HEK293 (cell line): ENCODE data around the gene PIP5K1B.

ENCODE experiments used
- ATF2 ChIP-seq: fragments of 450-650 bp; formaldehyde crosslinking; IDR thresholded peaks from 2 replicates; pipeline ENCODE4 v1.5.1; 2016; ENCODE audit warnings: missing biosample characterization, missing genetic modification characterization, low read depth
- CTCF ChIP-seq: fragments of 450-650 bp; formaldehyde crosslinking; IDR thresholded peaks from 2 replicates; pipeline ENCODE4 v1.5.1; 2016; ENCODE audit warnings: missing biosample characterization, missing genetic modification characterization
- GLI4 ChIP-seq: fragments of 450-650 bp; formaldehyde crosslinking; IDR thresholded peaks from 2 replicates; pipeline ENCODE4 v1.5.1; 2016; ENCODE audit warnings: missing biosample characterization, missing genetic modification characterization
- PRDM1 ChIP-seq: fragments of 450-650 bp; formaldehyde crosslinking; IDR thresholded peaks from 2 replicates; pipeline ENCODE4; 2016; ENCODE audit warnings: missing biosample characterization, missing genetic modification characterization
- ZNF561 ChIP-seq: fragments of 450-650 bp; IDR thresholded peaks from 2 replicates; pipeline ENCODE4 v1.5.1; 2018; ENCODE audit warnings: missing biosample characterization, missing genetic modification characterization, borderline replicate concordance
- ZNF76 ChIP-seq: fragments of 450-650 bp; formaldehyde crosslinking; IDR thresholded peaks from 2 replicates; pipeline ENCODE4; 2016; ENCODE audit warnings: low read depth, missing biosample characterization, missing genetic modification characterization, borderline replicate concordance
- ZNF776 ChIP-seq: fragments of 450-650 bp; formaldehyde crosslinking; IDR thresholded peaks from 2 replicates; pipeline ENCODE4 v1.5.0; 2017; ENCODE audit warnings: missing biosample characterization, missing genetic modification characterization, borderline replicate concordance
- TF ChIP-seq, protein P1 (sequence below): fragments of 450-650 bp; formaldehyde crosslinking; IDR thresholded peaks from 2 replicates; pipeline ENCODE4 v1.5.1; 2016; ENCODE audit warnings: missing biosample characterization, missing genetic modification characterization, borderline replicate concordance

DNA sequence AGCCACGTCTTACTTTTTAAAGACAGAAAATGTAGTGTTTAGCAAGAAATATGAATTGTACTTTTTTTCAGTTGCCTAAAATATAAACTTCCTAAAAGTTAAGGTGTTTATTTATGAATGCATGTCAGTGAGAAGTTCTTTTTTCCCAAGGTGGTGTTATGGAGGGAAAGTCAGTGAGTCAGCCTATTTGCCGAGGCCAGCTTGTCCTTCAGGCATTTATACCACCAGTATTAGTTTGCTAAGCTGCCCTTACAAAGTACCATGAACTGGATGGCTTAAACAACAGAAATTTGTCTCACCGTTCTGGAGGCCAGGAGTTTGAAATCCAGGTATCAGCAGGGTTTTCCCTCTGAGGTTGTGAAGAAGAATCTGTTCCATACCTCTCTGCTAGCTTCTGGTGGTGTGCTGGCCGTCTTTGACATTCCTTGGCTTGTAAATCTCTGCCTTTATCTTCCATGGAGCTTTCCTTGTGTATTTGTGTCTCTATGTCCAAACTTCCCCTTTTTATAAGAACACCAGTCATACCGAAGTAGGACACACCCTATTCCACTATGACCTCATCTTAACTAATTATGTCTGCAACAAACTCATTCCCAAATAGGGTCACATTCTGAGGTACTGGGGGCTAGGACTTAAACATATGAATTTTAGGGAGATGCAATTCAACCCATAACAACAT, 270.5 kb downstream of the PIP5K1B start:
- TF ChIP-seq GLI4 (tag by site-specific recombination) (no peak), ZNF561 (tag by site-specific recombination) (no peak), CTCF (tag by site-specific recombination) (no peak), ZNF76 (tag by site-specific recombination) (no peak), PRDM1 (no peak), ATF2 (tag by site-specific recombination) (peak; percentile 36; the same call in 1 of the 2 replicates), ZNF776 (tag by site-specific recombination) (no peak)
- TF ChIP-seq, protein P1, sequence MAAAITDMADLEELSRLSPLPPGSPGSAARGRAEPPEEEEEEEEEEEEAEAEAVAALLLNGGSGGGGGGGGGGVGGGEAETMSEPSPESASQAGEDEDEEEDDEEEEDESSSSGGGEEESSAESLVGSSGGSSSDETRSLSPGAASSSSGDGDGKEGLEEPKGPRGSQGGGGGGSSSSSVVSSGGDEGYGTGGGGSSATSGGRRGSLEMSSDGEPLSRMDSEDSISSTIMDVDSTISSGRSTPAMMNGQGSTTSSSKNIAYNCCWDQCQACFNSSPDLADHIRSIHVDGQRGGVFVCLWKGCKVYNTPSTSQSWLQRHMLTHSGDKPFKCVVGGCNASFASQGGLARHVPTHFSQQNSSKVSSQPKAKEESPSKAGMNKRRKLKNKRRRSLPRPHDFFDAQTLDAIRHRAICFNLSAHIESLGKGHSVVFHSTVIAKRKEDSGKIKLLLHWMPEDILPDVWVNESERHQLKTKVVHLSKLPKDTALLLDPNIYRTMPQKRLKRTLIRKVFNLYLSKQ (tag by site-specific recombination) = no peak
